GM23248 (cell line): Measurements from ENCODE around the gene COPRS.

ENCODE experiments used
- EZH2 ChIP-seq: fragments of 200-600 bp; sonication (generic); IDR thresholded peaks from 2 replicates; pipeline ENCODE4 v1.6.1; 2018; ENCODE audit warnings: antibody characterized with exemption, mild to moderate bottlenecking; ENCODE audit not compliant: insufficient read depth, poor library complexity, severe bottlenecking
- EZH2phosphoT487 ChIP-seq: fragments of 200-600 bp; sonication (generic); IDR thresholded peaks from 2 replicates; pipeline ENCODE4 v1.6.1; 2018; ENCODE audit warnings: antibody characterized with exemption, moderate library complexity, mild to moderate bottlenecking, low read depth; ENCODE audit not compliant: insufficient read depth

DNA sequence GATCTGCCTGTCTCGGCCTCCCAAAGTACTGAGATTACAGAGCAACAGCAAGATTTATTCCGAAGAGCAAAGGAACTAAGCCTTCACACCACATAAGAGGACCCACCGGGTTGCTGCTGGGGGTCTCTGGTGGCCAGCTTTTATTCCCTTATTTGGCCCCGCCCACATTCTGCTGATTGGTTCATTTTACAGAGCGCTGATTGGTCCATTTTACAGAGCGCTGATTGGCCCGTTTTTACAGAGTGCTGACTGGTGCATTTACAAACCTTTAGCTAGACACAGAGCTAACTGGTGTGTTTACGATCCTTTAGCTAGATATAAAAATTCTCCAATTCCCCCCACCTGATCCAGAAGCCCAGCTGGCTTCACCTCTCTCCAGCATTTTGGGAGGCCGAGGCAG lies 26.3 kb downstream of the COPRS start:
- no peak for TF ChIP-seq EZH2
- TF ChIP-seq EZH2phosphoT487 = no peak
